Astrocyte (in vitro differentiated cells and primary cell): ENCODE results near the gene CAPNS1. TPM values are rescaled to one million over a fixed set of nuclear protein-coding genes. Genes with fewer than 3 reads are reported as not detected.

Experiments
- DNase-seq: peaks from one replicate; pipeline ENCODE4 v3.0.0-alpha.2; 2010; ENCODE audit warnings: low read depth
- FAIRE-seq: peaks from 2 replicates; lab custom pipeline; 2011; peaks lifted over from hg19 to GRCh38; lab: Jason Lieb, UNC
- H2AFZ ChIP-seq: 2 replicates; pipeline ENCODE4 v1.6.0; 2012; ENCODE audit warnings: low read depth, low read length, inconsistent platforms
- H3K27ac ChIP-seq: 2 replicates; pipeline ENCODE4 v1.5.1; 2011; ENCODE audit warnings: low read depth, low read length, inconsistent platforms
- H3K27me3 ChIP-seq: 2 replicates; pipeline ENCODE4 v1.6.0; 2011; ENCODE audit warnings: low read length, inconsistent platforms; ENCODE audit not compliant: insufficient read depth
- H3K36me3 ChIP-seq: 2 replicates; pipeline ENCODE4 v1.5.1; 2011; ENCODE audit warnings: low read length, inconsistent platforms; ENCODE audit not compliant: insufficient read depth
- H3K4me1 ChIP-seq: 2 replicates; pipeline ENCODE4 v1.5.1; 2011; ENCODE audit warnings: low read length, inconsistent platforms; ENCODE audit not compliant: insufficient read depth
- H3K4me2 ChIP-seq: 2 replicates; pipeline ENCODE4 v1.6.0; 2012; ENCODE audit warnings: low read length, inconsistent platforms
- H3K4me3 ChIP-seq: 2 replicates; pipeline ENCODE4 v1.5.1; 2011; ENCODE audit warnings: low read depth, mild to moderate bottlenecking, low read length, inconsistent platforms; ENCODE audit not compliant: insufficient read depth
- H3K79me2 ChIP-seq: 2 replicates; pipeline ENCODE4 v1.6.0; 2012; ENCODE audit warnings: mild to moderate bottlenecking, low read length, inconsistent platforms; ENCODE audit not compliant: insufficient read depth
- H3K9ac ChIP-seq: 2 replicates; pipeline ENCODE4 v1.6.0; 2012; ENCODE audit warnings: mild to moderate bottlenecking, low read length, inconsistent platforms
- H3K9me3 ChIP-seq: 2 replicates; pipeline ENCODE4 v1.5.1; 2012; ENCODE audit warnings: low read depth, mild to moderate bottlenecking, low read length, inconsistent platforms; ENCODE audit not compliant: insufficient read depth
- H4K20me1 ChIP-seq: 2 replicates; pipeline ENCODE4 v1.6.0; 2012; ENCODE audit warnings: low read length, inconsistent platforms; ENCODE audit not compliant: insufficient read depth
- H3K27ac Mint-ChIP-seq: one replicate; pipeline ENCODE4 v1.8.0; 2021; ENCODE audit warnings: mild to moderate bottlenecking, mixed read lengths; ENCODE audit not compliant: unreplicated experiment
- H3K27me3 Mint-ChIP-seq: one replicate; pipeline ENCODE4 v1.8.0; 2021; ENCODE audit warnings: low read depth, mixed read lengths; ENCODE audit not compliant: unreplicated experiment
- H3K36me3 Mint-ChIP-seq: one replicate; pipeline ENCODE4 v1.8.0; 2021; ENCODE audit warnings: low read depth, mixed read lengths; ENCODE audit not compliant: unreplicated experiment
- H3K4me1 Mint-ChIP-seq: one replicate; pipeline ENCODE4 v1.8.0; 2021; ENCODE audit warnings: low read depth, mixed read lengths; ENCODE audit not compliant: unreplicated experiment
- H3K4me3 Mint-ChIP-seq: one replicate; pipeline ENCODE4 v1.8.0; 2021; ENCODE audit warnings: mild to moderate bottlenecking, moderate library complexity, mixed read lengths; ENCODE audit not compliant: unreplicated experiment
- H3K9me3 Mint-ChIP-seq: one replicate; pipeline ENCODE4 v1.8.0; 2021; ENCODE audit warnings: mild to moderate bottlenecking, mixed read lengths; ENCODE audit not compliant: unreplicated experiment
- EZH2 ChIP-seq: IDR thresholded peaks from 2 replicates; pipeline ENCODE4 v1.6.1; 2012; ENCODE audit warnings: mild to moderate bottlenecking, low read length, inconsistent platforms; ENCODE audit not compliant: insufficient read depth
- total RNA-seq: library from RNA; stranded (reverse); gene quantifications from 2 replicates; pipeline ENCODE4 v1.2.1, GENCODE V29; 2021
- TF ChIP-seq, protein P1 (sequence below): IDR thresholded peaks from 2 replicates; pipeline ENCODE4 v1.5.1; 2011; ENCODE audit warnings: low read depth, mild to moderate bottlenecking, inconsistent platforms, low read length, moderate library complexity; ENCODE audit not compliant: insufficient read depth

Gene CAPNS1
- total RNA-seq, 1 donor from 2014 or later, result 665 TPM

GRCh38 chr19:36103842-36104552 lies 35.9 kb upstream of the CAPNS1 start:
- Histone ChIP-seq H3K4me3 (no peak overlapping the region), H2AFZ (no peak overlapping the region), H3K36me3 (peaks cover 3% of the 10 kb centered on the region), H4K20me1 (no peaks in the 10 kb centered on the region), H3K9me3 (no peaks in the 10 kb centered on the region), H3K4me2 (no peak overlapping the region), H3K4me1 (no peaks in the 10 kb centered on the region), H3K9ac (no peak overlapping the region), H3K27me3 (no peaks in the 10 kb centered on the region), H3K27ac (no peak overlapping the region), H3K79me2 (no peaks in the 10 kb centered on the region)
- Mint-ChIP-seq H3K4me1 (peaks cover 7% of the 10 kb centered on the region), H3K36me3 (peaks cover 8% of the 10 kb centered on the region), H3K9me3 (peaks cover 3% of the 10 kb centered on the region), H3K4me3 (no peak overlapping the region), H3K27ac (no peak overlapping the region), H3K27me3 (no peaks in the 10 kb centered on the region)
- DNase-seq, result no peak
- FAIRE-seq, result no peak
- TF ChIP-seq, protein P1, sequence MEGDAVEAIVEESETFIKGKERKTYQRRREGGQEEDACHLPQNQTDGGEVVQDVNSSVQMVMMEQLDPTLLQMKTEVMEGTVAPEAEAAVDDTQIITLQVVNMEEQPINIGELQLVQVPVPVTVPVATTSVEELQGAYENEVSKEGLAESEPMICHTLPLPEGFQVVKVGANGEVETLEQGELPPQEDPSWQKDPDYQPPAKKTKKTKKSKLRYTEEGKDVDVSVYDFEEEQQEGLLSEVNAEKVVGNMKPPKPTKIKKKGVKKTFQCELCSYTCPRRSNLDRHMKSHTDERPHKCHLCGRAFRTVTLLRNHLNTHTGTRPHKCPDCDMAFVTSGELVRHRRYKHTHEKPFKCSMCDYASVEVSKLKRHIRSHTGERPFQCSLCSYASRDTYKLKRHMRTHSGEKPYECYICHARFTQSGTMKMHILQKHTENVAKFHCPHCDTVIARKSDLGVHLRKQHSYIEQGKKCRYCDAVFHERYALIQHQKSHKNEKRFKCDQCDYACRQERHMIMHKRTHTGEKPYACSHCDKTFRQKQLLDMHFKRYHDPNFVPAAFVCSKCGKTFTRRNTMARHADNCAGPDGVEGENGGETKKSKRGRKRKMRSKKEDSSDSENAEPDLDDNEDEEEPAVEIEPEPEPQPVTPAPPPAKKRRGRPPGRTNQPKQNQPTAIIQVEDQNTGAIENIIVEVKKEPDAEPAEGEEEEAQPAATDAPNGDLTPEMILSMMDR, result no peak
- TF ChIP-seq EZH2, result no peak

DNA sequence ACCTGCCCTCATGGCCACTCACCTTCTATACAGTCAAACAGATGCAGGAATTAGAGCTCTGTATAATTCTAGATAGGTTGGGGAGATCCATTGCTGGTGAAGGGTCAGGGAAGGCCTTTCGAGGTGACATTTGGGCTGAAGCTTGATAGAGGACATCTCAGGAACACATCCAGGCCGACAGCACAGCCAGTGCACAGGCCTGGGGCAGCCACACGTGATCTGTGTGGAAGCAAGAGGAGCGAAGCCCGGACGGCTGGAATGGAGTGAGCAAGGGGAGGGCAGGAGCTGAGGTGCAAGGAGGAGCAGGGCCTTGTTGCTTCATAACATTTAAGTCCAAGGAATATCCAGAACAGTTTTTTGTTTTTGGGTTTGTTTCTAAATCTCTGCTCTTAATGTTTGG lies 33.4 kb upstream of the CAPNS1 start:
- H3K36me3 ChIP-seq, result peaks cover 3% of the 10 kb centered on the region

More for the DNA sequence above, 33.4 kb upstream of the CAPNS1 start:
- H3K4me3 Mint-ChIP-seq, result no peak overlapping the region
- H3K27me3 ChIP-seq, result no peaks in the 10 kb centered on the region
- no peak overlapping the region for H3K9ac ChIP-seq
- no peak overlapping the region for H3K4me2 ChIP-seq
- no peaks in the 10 kb centered on the region for H3K79me2 ChIP-seq
- no peak for TF ChIP-seq EZH2
- TF ChIP-seq, protein P1, result no peak
- H3K36me3 Mint-ChIP-seq, result peaks cover 10% of the 10 kb centered on the region
- FAIRE-seq, result no peak
- no peak overlapping the region for H3K4me3 ChIP-seq
- peaks cover 7% of the 10 kb centered on the region for H3K4me1 Mint-ChIP-seq
- H3K9me3 ChIP-seq, result no peaks in the 10 kb centered on the region
- no peak overlapping the region for H2AFZ ChIP-seq
- H3K27ac Mint-ChIP-seq, result no peak overlapping the region
- no peak overlapping the region for H3K27ac ChIP-seq
- no peaks in the 10 kb centered on the region for H4K20me1 ChIP-seq
- no peak for DNase-seq
- no peaks in the 10 kb centered on the region for H3K27me3 Mint-ChIP-seq
- H3K4me1 ChIP-seq, result no peaks in the 10 kb centered on the region
- H3K9me3 Mint-ChIP-seq, result peaks cover 3% of the 10 kb centered on the region
